Measurements from ENCODE around the gene CDC42BPA. TPM values are rescaled to one million over a fixed set of nuclear protein-coding genes. Genes with fewer than 3 reads are reported as not detected.

Gene CDC42BPA
- total and polyA plus RNA-seq, 9 of the 15 experiments (the other 6 are each of a cell fraction or from before 2014, with no cell fraction given): 8.0 to 77.5 (median 52.1) TPM

DNA sequence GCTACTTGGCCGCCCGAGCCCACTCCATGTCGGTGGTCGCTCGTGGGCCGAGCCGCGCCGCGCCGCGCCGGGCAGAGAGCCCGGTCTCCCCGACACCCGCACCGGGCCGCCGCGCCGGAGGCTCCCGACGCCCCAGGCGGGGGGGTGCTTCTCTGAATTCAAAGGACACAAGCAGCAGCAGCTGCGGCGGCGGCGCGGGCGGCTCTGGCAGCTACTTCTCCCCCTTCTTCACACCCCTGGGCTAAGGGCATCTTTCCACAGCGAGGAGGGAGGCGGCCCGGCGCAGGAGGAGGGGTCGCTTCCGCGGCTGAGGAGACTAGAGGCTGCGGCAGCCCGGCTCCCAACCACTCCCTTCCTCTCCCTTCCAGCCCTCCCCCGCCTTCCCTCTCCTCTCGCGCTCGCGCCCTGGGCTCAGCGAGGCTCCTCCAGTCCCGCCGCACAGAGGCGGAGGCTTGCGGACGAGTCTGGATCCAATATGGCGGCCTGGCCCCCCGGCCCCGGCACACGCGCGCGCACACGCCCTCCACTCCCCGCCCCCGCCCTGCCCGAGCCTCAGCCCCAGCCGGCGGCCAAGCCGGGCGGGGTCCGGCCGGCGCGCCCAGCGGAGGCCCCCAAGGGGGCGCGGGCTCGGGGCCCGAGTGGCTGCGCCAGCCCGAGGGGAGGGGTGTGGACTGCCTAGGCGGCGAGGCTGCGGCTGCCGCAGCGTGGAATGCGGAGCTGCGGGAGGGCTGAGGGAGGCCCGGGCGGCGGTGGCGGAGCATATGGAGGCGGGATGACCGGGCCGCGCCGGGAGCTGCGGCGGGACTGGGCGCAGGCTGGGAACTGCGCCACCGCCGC lies at the start of gene CDC42BPA (continued):
- no peak for TF ChIP-seq ZNF609 (CRISPR knock-in tag; IDR thresholded peaks at IDR 0.05; ENCODE audit: borderline replicate concordance)
- TF ChIP-seq ESRRB (CRISPR knock-in tag; IDR thresholded peaks at IDR 0.05; ENCODE audit: borderline replicate concordance): no peak
- TF ChIP-seq, protein P1, sequence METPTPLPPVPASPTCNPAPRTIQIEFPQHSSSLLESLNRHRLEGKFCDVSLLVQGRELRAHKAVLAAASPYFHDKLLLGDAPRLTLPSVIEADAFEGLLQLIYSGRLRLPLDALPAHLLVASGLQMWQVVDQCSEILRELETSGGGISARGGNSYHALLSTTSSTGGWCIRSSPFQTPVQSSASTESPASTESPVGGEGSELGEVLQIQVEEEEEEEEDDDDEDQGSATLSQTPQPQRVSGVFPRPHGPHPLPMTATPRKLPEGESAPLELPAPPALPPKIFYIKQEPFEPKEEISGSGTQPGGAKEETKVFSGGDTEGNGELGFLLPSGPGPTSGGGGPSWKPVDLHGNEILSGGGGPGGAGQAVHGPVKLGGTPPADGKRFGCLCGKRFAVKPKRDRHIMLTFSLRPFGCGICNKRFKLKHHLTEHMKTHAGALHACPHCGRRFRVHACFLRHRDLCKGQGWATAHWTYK (CRISPR knock-in tag; IDR thresholded peaks at IDR 0.05): no peak
- TF ChIP-seq NFATC3 (IDR thresholded peaks at IDR 0.05): no peak
- TF ChIP-seq EP400 (IDR thresholded peaks at IDR 0.05): peak; percentile 64
- TF ChIP-seq FOXA1 (IDR thresholded peaks at IDR 0.05; ENCODE audit: borderline replicate concordance): no peak
- TF ChIP-seq ESRRA (IDR thresholded peaks at IDR 0.05; ENCODE audit: borderline replicate concordance, low read depth): peak; percentile 16; the same call in 1 of the 2 replicates
- TF ChIP-seq, protein P2, sequence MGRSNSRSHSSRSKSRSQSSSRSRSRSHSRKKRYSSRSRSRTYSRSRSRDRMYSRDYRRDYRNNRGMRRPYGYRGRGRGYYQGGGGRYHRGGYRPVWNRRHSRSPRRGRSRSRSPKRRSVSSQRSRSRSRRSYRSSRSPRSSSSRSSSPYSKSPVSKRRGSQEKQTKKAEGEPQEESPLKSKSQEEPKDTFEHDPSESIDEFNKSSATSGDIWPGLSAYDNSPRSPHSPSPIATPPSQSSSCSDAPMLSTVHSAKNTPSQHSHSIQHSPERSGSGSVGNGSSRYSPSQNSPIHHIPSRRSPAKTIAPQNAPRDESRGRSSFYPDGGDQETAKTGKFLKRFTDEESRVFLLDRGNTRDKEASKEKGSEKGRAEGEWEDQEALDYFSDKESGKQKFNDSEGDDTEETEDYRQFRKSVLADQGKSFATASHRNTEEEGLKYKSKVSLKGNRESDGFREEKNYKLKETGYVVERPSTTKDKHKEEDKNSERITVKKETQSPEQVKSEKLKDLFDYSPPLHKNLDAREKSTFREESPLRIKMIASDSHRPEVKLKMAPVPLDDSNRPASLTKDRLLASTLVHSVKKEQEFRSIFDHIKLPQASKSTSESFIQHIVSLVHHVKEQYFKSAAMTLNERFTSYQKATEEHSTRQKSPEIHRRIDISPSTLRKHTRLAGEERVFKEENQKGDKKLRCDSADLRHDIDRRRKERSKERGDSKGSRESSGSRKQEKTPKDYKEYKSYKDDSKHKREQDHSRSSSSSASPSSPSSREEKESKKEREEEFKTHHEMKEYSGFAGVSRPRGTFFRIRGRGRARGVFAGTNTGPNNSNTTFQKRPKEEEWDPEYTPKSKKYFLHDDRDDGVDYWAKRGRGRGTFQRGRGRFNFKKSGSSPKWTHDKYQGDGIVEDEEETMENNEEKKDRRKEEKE (IDR thresholded peaks at IDR 0.05; ENCODE audit: borderline replicate concordance in 1 of 2, control insufficient read depth in 1 of 2, low read depth in 2 of 2, low read length in 1 of 2): no peak; a peak in 1 of 4 replicates
- no peak for TF ChIP-seq ZKSCAN1 (IDR thresholded peaks at IDR 0.05; ENCODE audit: low read depth, low read length)
- peak; percentile 69 for TF ChIP-seq ZNF766 (CRISPR knock-in tag; conservative IDR thresholded peaks at IDR 0.05)
- TF ChIP-seq MTA2 (IDR thresholded peaks at IDR 0.05; ENCODE audit: low read depth): no peak
- TF ChIP-seq, protein P3, sequence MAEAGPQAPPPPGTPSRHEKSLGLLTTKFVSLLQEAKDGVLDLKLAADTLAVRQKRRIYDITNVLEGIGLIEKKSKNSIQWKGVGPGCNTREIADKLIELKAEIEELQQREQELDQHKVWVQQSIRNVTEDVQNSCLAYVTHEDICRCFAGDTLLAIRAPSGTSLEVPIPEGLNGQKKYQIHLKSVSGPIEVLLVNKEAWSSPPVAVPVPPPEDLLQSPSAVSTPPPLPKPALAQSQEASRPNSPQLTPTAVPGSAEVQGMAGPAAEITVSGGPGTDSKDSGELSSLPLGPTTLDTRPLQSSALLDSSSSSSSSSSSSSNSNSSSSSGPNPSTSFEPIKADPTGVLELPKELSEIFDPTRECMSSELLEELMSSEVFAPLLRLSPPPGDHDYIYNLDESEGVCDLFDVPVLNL (CRISPR knock-in tag; IDR thresholded peaks at IDR 0.05; ENCODE audit: low read depth): no peak
- 0 out of 4 replicates have a peak, but pooled peaks of 1 of the 2 experiments have one; percentile 3 for TF ChIP-seq RAD21 (CRISPR knock-in tag; conservative IDR thresholded peaks at IDR 0.05 in 1 of 2, IDR thresholded peaks at IDR 0.05 in 1 of 2)
- TF ChIP-seq, protein P4, sequence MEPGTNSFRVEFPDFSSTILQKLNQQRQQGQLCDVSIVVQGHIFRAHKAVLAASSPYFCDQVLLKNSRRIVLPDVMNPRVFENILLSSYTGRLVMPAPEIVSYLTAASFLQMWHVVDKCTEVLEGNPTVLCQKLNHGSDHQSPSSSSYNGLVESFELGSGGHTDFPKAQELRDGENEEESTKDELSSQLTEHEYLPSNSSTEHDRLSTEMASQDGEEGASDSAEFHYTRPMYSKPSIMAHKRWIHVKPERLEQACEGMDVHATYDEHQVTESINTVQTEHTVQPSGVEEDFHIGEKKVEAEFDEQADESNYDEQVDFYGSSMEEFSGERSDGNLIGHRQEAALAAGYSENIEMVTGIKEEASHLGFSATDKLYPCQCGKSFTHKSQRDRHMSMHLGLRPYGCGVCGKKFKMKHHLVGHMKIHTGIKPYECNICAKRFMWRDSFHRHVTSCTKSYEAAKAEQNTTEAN (CRISPR knock-in tag; IDR thresholded peaks at IDR 0.05): no peak
